Activated CD8-positive, alpha-beta memory T cell treated with anti-CD3 and anti-CD28 coated beads for 48 hours (primary cell): ENCODE measurements around the gene PGBD2.
A peak's percentile ranks its signal among the peaks of the same experiment; 100 is the strongest.
"Not testable (repeated sequence)": the region's sequence is repeated elsewhere in the genome, so short reads cannot be mapped to it uniquely, and the experiment has no call there.

Experiments
- DNase-seq, 3 experiments: peaks; one replicate each; pipeline ENCODE4 v3.0.0-alpha.2; 2020; ENCODE audit warnings: low read depth in 2 of 3, low spot score in 2 of 3

Gene PGBD2

GRCh38 chr1:248889914-248890243 is 16.2 kb upstream of the PGBD2 start:
- DNase-seq: not testable (repeated sequence)

GRCh38 chr1:248890549-248891498 is 15.2 kb upstream of the PGBD2 start:
- no peak for DNase-seq

GRCh38 chr1:248891758-248892157 is 14.3 kb upstream of the PGBD2 start:
- DNase-seq: no peak

GRCh38 chr1:248892590-248892989 is 13.4 kb upstream of the PGBD2 start:
- no peak for DNase-seq

GRCh38 chr1:248894837-248895236 is 11.2 kb upstream of the PGBD2 start:
- no peak for DNase-seq

DNA sequence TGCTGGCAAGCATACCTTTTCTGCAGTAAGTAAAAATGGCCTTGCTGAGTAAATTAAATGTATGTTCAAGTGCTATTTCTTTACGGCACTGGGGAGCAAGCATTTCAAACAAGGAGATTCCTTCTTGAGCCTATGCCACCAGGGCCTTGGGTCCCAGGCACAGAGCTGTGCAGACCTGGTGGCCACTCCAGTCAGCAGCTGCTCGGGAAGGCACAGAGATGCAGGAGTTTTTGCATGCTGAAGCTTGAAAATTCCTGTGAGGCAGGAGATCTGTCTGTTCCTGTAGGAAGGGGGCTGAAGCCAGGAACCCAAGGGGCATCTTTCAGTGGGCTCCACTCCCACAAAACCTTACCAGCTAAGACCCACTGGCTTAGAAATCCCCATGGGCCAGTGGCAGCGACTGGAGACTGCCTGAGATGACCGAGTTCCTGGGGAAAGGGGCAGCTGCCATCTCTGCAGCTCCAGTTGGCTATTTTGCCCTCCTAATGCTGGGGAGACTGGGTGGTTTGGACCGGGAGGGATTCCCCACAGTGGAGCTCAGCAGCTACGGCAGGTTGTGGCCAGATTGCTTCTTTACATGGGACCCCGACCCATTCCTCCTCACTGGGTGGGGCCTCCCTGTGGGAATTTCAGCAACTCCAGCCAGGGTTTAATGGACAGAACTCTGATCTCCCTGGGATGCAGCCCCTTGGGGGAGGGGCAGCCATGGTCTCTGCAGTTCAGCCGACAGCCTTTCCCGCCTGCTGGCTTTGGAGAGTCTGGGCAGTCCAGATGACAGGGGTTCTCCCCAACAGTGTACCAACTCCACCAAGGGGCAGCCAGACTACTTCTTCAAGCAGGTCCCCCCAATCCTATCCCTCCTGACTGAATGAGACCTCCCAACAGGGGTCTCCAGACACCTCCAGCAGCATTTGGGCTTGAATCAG is 8.4 kb upstream of the PGBD2 start:
- DNase-seq: no peak

GRCh38 chr1:248900637-248901036 is 5.4 kb upstream of the PGBD2 start:
- DNase-seq: no peak

GRCh38 chr1:248901578-248901977 is 4.5 kb upstream of the PGBD2 start:
- DNase-seq: no peak

GRCh38 chr1:248904437-248905216 is 1.4 kb upstream of the PGBD2 start:
- DNase-seq: no peak

GRCh38 chr1:248905662-248906008 is 400 bp upstream of the PGBD2 start:
- DNase-seq: no peak

- DNase-seq: no peak
Measured at GRCh38 chr1:248906753-248907661, 972 bp downstream of the PGBD2 start.

- no peak for DNase-seq
Measured at GRCh38 chr1:248910761-248911160, 4.7 kb downstream of the PGBD2 start.

GRCh38 chr1:248913933-248914332 is 7.9 kb downstream of the PGBD2 start:
- DNase-seq: no peak

DNA sequence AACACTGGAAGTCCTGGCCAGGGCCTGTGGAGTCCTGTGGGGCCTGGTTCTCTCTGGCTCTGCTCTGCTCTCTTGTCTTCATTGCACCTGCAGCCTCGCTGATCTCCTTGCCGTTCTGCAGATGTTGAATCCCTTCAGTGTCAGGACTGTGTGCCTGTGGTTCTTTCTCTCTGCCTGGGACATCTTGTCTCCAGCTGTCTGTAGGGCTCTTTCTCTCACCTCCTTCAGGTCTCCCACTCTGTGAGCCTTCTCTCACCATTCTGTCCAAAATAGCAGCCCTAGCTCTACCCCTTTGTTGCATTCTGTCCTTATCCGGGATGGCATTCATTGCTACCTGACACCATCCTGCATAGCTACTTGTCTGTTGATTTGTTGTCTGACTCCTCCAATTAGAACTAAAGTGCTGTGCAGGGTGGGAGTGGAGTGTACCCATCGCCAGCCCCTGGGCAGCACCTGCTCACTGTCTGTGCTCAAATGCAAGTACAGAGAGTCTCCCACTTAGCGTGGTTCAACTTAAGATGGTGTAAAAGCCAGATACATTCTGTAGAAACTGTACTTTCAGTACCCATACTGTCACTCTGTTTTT is 8.9 kb downstream of the PGBD2 start:
- no peak for DNase-seq

GRCh38 chr1:248918131-248918530 is 12.1 kb downstream of the PGBD2 start:
- no peak for DNase-seq

DNA sequence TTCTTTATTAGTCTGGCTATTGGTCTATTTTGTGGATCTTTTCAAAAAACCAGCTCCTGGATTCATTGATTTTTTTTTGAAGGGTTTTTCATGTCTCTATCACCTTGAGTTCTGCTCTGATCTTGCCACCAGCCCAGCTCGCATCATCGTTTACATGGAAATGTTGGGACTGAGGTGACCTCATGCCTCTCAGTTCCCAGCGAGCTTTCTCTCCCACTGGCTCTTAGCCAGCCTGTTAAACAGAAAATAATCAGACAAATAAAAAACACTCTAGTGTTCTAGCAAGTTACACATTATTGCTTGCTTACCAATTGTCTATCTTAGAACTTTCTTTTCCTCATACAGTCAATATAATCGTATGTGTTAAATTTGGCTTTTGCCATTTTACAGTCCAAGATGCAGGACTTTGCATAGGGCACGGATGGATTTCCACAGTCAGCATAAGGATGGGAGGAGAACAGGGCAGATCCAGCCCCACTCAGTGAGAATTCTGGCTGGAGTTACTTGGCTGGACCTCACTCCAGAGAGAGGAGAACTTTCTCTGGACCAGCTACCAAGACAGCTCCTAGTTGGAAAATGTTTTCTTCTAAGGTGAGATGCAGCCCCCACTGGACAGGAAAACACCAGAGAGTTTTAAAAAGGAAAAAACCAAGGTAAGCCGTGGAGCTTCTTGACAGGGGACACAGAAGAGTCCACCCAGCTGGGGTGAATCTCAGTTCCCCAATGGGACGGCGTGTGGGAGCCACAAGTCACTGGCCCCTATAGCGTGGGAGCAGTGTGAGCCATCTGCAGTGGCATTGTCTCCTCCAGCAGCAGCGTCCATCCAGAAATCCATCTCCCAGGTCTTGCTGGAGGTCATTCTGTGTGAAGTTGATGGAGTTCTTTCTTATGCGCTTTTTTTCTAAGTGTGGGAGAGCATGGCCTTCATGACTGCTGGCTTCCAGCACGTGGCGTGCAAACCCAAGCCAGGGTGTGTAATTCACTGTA is 17.6 kb downstream of the PGBD2 start:
- DNase-seq: no peak

DNA sequence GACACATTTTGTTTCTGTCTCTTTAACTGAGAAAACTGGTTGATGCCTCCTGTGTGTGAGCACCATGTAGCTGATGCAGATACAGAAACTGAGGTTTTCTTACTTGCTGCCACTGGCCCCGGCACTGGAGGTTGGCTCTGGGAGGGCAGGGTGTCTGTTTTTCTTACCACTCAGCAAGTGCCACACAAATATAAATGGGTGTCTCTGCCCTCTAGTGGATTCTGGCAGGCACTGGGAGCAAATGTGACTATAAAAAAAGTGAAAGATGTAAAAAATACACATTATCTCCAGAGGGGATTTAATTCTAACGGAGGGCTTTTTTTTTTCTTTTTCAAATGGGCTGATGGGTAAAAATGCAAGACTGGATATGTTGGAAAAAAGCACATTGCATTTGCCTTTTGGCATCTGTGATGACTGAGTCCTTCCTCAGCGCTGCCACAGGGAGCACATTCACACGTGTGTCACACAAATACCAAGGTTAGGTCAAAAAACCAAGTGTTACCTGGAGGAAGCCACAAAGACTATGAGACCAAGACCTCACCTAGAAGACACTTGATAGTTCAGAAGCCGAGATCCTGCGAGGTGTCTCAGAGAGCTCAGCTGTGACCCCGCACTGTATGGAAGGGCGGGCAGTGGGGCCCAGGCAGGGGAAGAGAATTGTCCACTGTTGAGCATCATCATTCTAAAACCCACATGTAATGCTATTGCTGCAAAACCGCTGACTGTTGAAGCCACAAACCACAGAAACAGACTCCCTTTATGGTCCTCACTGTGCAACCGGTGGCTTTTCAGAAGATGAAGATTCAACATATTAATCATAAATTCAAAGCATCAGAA is 18.9 kb downstream of the PGBD2 start:
- DNase-seq: peak in 1 of 3 experiments; percentile 37

- DNase-seq: not testable (repeated sequence)
Measured at GRCh38 chr1:248925859-248926258, 19.8 kb downstream of the PGBD2 start.
